Effector memory CD4-positive, alpha-beta T cell (primary cell): ENCODE data around the gene PLXND1.

Experiments
- DNase-seq, 3 donors: peaks; one replicate each; pipeline ENCODE4 v3.0.0-alpha.2; 2020
- H3K27ac ChIP-seq: 2 replicates; pipeline ENCODE4 v1.7.0; 2013; ENCODE audit warnings: mild to moderate bottlenecking, low read length, moderate library complexity; ENCODE audit not compliant: insufficient read depth, poor library complexity, severe bottlenecking
- H3K27me3 ChIP-seq: replicated peaks from 2 replicates; pipeline ENCODE4 v1.7.0; 2013; ENCODE audit warnings: mild to moderate bottlenecking, low read length; ENCODE audit not compliant: insufficient read depth, control insufficient read depth, poor library complexity, severe bottlenecking
- H3K36me3 ChIP-seq: 2 replicates; pipeline ENCODE4 v1.7.0; 2013; ENCODE audit warnings: mild to moderate bottlenecking, low read length, moderate library complexity; ENCODE audit not compliant: control insufficient read depth, insufficient read depth
- H3K4me1 ChIP-seq: 2 replicates; pipeline ENCODE4 v1.7.0; 2013; ENCODE audit warnings: low read length, mild to moderate bottlenecking; ENCODE audit not compliant: control insufficient read depth, insufficient read depth, poor library complexity, severe bottlenecking
- H3K4me3 ChIP-seq: 2 replicates; pipeline ENCODE4 v1.7.0; 2013; ENCODE audit warnings: low read length, low read depth, mild to moderate bottlenecking; ENCODE audit not compliant: insufficient read depth, poor library complexity, severe bottlenecking
- H3K9me3 ChIP-seq: 2 replicates; pipeline ENCODE4 v1.7.0; 2013; ENCODE audit warnings: mild to moderate bottlenecking, low read length, moderate library complexity; ENCODE audit not compliant: control insufficient read depth

The PLXND1 gene

DNA sequence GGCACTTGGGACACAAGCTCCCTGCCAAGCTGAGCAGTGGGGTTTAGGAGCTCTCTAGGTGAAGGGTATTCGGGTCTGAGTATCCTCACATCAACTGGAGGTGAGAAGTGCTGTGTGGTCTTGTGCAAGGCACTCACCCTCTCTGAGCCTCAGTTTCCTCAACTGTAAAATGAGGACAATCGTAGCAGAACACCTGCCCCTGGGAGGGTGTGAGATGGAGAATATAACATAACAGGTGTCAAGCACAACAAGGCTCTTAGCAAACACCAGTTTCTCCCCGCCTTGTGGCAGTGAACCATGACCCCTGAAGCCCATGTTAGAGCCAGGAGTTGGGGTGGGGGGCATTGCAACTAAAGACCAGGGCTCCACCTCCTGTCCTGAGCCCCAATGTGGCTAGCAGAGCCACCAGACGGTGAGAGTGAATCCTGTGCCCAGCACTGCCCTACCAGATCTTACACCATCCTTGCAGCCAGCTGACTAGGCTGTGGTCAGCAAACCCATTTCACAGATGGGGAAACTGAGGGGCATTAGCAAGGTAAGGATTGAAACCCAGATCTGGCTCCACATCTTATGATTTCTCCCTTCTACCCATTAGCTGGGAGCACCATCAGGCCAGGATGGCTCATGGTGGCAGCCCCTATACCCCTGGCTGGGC, 2.6 kb upstream of the PLXND1 start:
- H3K4me1 ChIP-seq: peaks cover 13% of the 10 kb centered on the region
- H3K27ac ChIP-seq: no peak overlapping the region
- DNase-seq: no peak
- no peaks in the 10 kb centered on the region for H3K27me3 ChIP-seq
- H3K36me3 ChIP-seq: no peaks in the 10 kb centered on the region
- H3K9me3 ChIP-seq: no peaks in the 10 kb centered on the region
- H3K4me3 ChIP-seq: no peak overlapping the region

GRCh38 chr3:129608087-129608935, 1.8 kb upstream of the PLXND1 start:
- Histone ChIP-seq H3K4me1 (peaks cover 14% of the 10 kb centered on the region), H3K9me3 (no peaks in the 10 kb centered on the region), H3K27ac (no peak overlapping the region), H3K4me3 (no peak overlapping the region), H3K36me3 (no peaks in the 10 kb centered on the region), H3K27me3 (no peaks in the 10 kb centered on the region)
- DNase-seq: no peak

GRCh38 chr3:129607391-129608068, 1.1 kb upstream of the PLXND1 start:
- Histone ChIP-seq H3K4me1 (peaks cover 14% of the 10 kb centered on the region), H3K27me3 (no peaks in the 10 kb centered on the region), H3K36me3 (no peaks in the 10 kb centered on the region), H3K9me3 (no peaks in the 10 kb centered on the region), H3K27ac (peak overlapping the region; percentile 25), H3K4me3 (peak overlapping the region; percentile 59)
- no peak for DNase-seq

- no peak overlapping the region for H3K27ac ChIP-seq
- no peaks in the 10 kb centered on the region for H3K27me3 ChIP-seq
- H3K9me3 ChIP-seq: no peaks in the 10 kb centered on the region
- no peaks in the 10 kb centered on the region for H3K36me3 ChIP-seq
- peak overlapping the region; percentile 71 for H3K4me3 ChIP-seq
- H3K4me1 ChIP-seq: peaks cover 14% of the 10 kb centered on the region
- no peak for DNase-seq
Measured at GRCh38 chr3:129605922-129606635, 397 bp downstream of the PLXND1 start.

GRCh38 chr3:129605203-129605921, 1.1 kb downstream of the PLXND1 start:
- H3K27ac ChIP-seq: no peak overlapping the region
- peaks cover 14% of the 10 kb centered on the region for H3K4me1 ChIP-seq
- DNase-seq: peak in 2 of 3 donors; percentile 25 to 27
- peak overlapping the region; percentile 71 for H3K4me3 ChIP-seq
- H3K27me3 ChIP-seq: no peaks in the 10 kb centered on the region
- no peaks in the 10 kb centered on the region for H3K36me3 ChIP-seq
- H3K9me3 ChIP-seq: no peaks in the 10 kb centered on the region

DNA sequence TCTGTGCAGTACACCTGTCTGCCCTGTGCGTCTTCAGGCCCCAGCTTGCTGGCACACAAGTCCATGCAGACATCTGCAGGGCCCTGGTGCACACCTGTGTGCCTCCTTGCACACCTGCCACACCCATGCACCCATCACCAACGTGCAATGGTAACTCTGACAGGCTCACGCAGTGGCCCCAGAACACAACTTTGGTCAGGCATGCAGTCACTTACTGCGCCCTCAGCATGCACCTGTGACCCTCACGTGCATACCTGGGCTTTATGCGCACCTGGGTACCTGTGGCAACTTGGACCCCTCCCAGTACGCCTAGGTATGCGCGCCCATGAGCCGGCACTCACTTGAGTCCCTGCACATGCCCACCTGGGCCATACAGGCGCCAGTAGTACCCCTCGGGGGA, 1.7 kb downstream of the PLXND1 start:
- no peak for DNase-seq
- Histone ChIP-seq H3K9me3 (no peaks in the 10 kb centered on the region), H3K27me3 (no peaks in the 10 kb centered on the region), H3K4me1 (peaks cover 14% of the 10 kb centered on the region), H3K36me3 (no peaks in the 10 kb centered on the region), H3K4me3 (no peak overlapping the region), H3K27ac (no peak overlapping the region)

GRCh38 chr3:129603991-129604749, 2.3 kb downstream of the PLXND1 start:
- Histone ChIP-seq H3K9me3 (no peaks in the 10 kb centered on the region), H3K27me3 (no peaks in the 10 kb centered on the region), H3K36me3 (no peaks in the 10 kb centered on the region), H3K4me3 (no peak overlapping the region), H3K4me1 (peaks cover 14% of the 10 kb centered on the region), H3K27ac (no peak overlapping the region)
- no peak for DNase-seq

- H3K27me3 ChIP-seq: no peaks in the 10 kb centered on the region
- no peak overlapping the region for H3K4me3 ChIP-seq
- no peak overlapping the region for H3K27ac ChIP-seq
- H3K36me3 ChIP-seq: no peaks in the 10 kb centered on the region
- H3K4me1 ChIP-seq: peaks cover 14% of the 10 kb centered on the region
- no peaks in the 10 kb centered on the region for H3K9me3 ChIP-seq
- no peak for DNase-seq
Measured at GRCh38 chr3:129603561-129603942, 2.9 kb downstream of the PLXND1 start.
